ENCODE results near the gene ZBTB20. TPM values are rescaled to one million over a fixed set of nuclear protein-coding genes. Genes with fewer than 3 reads are reported as not detected.

ZBTB20 gene
- total and polyA plus RNA-seq, 7 donors: 0.40 to 74.9 (median 41.7) TPM

DNA sequence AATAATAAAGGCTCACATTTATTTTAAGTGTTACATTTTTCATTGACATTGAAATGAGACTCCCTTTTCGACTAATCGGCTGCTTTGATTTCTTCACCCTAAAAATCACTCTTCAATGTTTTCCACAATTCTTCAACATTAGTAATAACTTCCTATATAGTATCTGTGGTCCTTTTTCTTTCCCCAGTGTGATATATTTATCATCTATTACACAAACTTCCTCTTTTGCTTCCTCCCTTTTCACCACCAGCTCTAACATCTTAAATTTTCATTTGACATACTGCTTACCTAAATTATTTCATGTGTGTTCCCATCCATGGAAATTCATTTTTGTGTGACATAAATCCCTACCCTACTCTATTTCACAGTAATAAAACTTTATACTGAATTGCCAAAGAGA, 608.9 kb downstream of the ZBTB20 start:
- Histone ChIP-seq H3K36me3 (ENCODE audit: insufficient read depth in 1 of 2, low read depth in 1 of 2) (no peaks in the 10 kb centered on the region), H3K9me3 (no peaks in the 10 kb centered on the region), H3K4me1 (peaks cover 15% of the 10 kb centered on the region), H3K4me3 (no peak overlapping the region), H3K27me3 (ENCODE audit: insufficient read depth in 3 of 3, low read length in 2 of 3) (no peaks in the 10 kb centered on the region), H3K27ac (no peak overlapping the region)
- ATAC-seq: no peak
- DNase-seq: no peak
- intact Hi-C loops (cut with DNase I): no loop called here
- TF ChIP-seq, protein P1, sequence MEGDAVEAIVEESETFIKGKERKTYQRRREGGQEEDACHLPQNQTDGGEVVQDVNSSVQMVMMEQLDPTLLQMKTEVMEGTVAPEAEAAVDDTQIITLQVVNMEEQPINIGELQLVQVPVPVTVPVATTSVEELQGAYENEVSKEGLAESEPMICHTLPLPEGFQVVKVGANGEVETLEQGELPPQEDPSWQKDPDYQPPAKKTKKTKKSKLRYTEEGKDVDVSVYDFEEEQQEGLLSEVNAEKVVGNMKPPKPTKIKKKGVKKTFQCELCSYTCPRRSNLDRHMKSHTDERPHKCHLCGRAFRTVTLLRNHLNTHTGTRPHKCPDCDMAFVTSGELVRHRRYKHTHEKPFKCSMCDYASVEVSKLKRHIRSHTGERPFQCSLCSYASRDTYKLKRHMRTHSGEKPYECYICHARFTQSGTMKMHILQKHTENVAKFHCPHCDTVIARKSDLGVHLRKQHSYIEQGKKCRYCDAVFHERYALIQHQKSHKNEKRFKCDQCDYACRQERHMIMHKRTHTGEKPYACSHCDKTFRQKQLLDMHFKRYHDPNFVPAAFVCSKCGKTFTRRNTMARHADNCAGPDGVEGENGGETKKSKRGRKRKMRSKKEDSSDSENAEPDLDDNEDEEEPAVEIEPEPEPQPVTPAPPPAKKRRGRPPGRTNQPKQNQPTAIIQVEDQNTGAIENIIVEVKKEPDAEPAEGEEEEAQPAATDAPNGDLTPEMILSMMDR (IDR thresholded peaks at IDR 0.05): no peak
- WGBS, 3 donors: 81 to 86% (median 83%) methylated on average over 2 of the region's 2 CpGs

DNA sequence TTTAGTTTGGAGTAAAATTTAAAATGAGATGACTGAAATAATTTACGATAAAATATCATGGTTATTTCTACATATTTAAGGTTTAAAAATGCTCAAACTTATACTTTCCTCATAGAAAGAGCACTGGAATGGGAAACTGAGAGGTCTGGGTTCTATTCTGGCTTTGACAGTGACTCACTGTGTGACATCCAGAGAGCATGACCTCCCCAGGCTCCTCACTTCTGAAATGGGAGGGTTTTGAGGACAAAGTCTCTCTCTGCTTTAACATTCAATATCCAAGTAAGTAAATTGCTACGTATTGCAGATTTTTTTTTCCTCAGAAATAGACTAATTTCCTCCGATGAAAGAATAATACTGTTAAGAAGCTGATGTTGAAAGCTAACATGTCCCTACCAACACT, 618.6 kb downstream of the ZBTB20 start:
- Histone ChIP-seq H3K36me3 (ENCODE audit: insufficient read depth in 1 of 2, low read depth in 1 of 2) (no peaks in the 10 kb centered on the region), H3K9me3 (no peaks in the 10 kb centered on the region), H3K4me3 (no peak overlapping the region), H3K4me1 (peaks cover 2% of the 10 kb centered on the region), H3K27me3 (ENCODE audit: insufficient read depth in 3 of 3, low read length in 2 of 3) (no peaks in the 10 kb centered on the region), H3K27ac (no peak overlapping the region)
- no peak for ATAC-seq
- intact Hi-C loops (cut with DNase I): no loop called here
- DNase-seq: no peak
- TF ChIP-seq, protein P1 (IDR thresholded peaks at IDR 0.05): no peak
- WGBS, 3 donors: 90 to 96% (median 95%) methylated on average over 3 of the region's 3 CpGs

DNA sequence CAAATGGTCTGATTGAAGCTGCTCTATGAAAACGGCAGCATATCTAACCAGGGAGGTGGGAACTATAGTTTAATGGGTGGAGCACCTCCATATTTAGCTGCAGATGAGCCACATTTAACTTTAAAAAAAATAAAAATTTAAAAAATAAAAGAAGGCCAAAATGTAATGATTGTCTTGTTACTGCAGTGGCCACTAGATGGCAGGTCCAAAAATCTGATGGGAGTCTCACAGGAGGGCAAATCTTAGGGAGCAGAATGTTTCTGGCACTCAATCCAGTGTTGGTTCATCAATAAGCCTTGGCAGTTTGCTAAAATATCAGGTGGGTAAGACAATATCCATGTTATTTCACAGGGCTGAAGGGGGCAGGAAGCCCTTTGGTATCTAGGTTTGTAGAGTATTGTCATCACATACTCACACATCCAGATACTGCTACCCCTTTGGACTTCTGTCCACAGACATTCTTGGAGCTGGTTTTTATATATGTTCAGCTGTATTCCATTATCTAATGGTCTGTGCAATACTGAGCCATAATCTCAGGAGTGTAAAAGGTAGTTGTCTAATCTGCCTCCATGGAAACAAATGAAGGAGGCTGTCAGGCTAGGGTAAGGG, 619.9 kb downstream of the ZBTB20 start:
- ATAC-seq (peak in 3 of 4 donors; percentile 35 to 45 (median 40)), DNase-seq (no peak)
- H3K36me3 ChIP-seq (ENCODE audit: insufficient read depth in 1 of 2, low read depth in 1 of 2): no peaks in the 10 kb centered on the region
- H3K27me3 ChIP-seq (ENCODE audit: insufficient read depth in 3 of 3, low read length in 2 of 3): no peaks in the 10 kb centered on the region
- intact Hi-C loops (cut with DNase I): no loop called here
- no peak overlapping the region for H3K27ac ChIP-seq
- TF ChIP-seq, protein P1 (IDR thresholded peaks at IDR 0.05): no peak
- H3K4me1 ChIP-seq: peaks cover 2% of the 10 kb centered on the region
- no peak overlapping the region for H3K4me3 ChIP-seq
- no peaks in the 10 kb centered on the region for H3K9me3 ChIP-seq
- 45 to 51% (median 48%) methylated on average over 1 of the region's 1 CpG for WGBS, 3 donors

- DNase-seq (no peak), ATAC-seq (no peak)
- Histone ChIP-seq H3K9me3 (no peaks in the 10 kb centered on the region), H3K27ac (no peak overlapping the region), H3K36me3 (ENCODE audit: insufficient read depth in 1 of 2, low read depth in 1 of 2) (no peaks in the 10 kb centered on the region), H3K4me3 (no peak overlapping the region), H3K4me1 (peaks cover 5% of the 10 kb centered on the region), H3K27me3 (ENCODE audit: insufficient read depth in 3 of 3, low read length in 2 of 3) (no peaks in the 10 kb centered on the region)
- intact Hi-C loops (cut with DNase I): no loop called here
- TF ChIP-seq, protein P1 (IDR thresholded peaks at IDR 0.05): no peak
- WGBS, 3 donors: 86 to 97% (median 93%) methylated on average over 2 of the region's 2 CpGs
Measured at GRCh38 chr3:114525278-114525677, 621.8 kb downstream of the ZBTB20 start.

- Histone ChIP-seq H3K36me3 (ENCODE audit: insufficient read depth in 1 of 2, low read depth in 1 of 2) (no peaks in the 10 kb centered on the region), H3K27me3 (ENCODE audit: insufficient read depth in 3 of 3, low read length in 2 of 3) (no peaks in the 10 kb centered on the region), H3K4me1 (peaks cover 33% of the 10 kb centered on the region), H3K27ac (peak overlapping the region; percentile 19), H3K9me3 (no peaks in the 10 kb centered on the region), H3K4me3 (no peak overlapping the region)
- WGBS, 3 donors: 10 to 21% (median 10%) methylated on average over 3 of the region's 3 CpGs
- TF ChIP-seq, protein P1 (IDR thresholded peaks at IDR 0.05): no peak
- intact Hi-C loops (cut with DNase I): no loop called here
- DNase-seq: peak; percentile 23 to 52
- ATAC-seq: peak; percentile 55 to 87 (median 85)
Measured at GRCh38 chr3:114519415-114519814, 627.7 kb downstream of the ZBTB20 start.

Measured in psoas muscle (tissue), 8 donors.